Kasumi-1 (cell line): ENCODE results near the gene EXPH5.

ENCODE experiments used
- DNase-seq, 2 experiments: peaks; one replicate each; lab custom pipeline; 2025; lab: John Stamatoyannopoulos, UW

EXPH5 gene

GRCh38 chr11:108559904-108560303 is 33.7 kb downstream of the EXPH5 start:
- DNase-seq = no peak

GRCh38 chr11:108559340-108559739 is 34.2 kb downstream of the EXPH5 start:
- no peak for DNase-seq

DNA sequence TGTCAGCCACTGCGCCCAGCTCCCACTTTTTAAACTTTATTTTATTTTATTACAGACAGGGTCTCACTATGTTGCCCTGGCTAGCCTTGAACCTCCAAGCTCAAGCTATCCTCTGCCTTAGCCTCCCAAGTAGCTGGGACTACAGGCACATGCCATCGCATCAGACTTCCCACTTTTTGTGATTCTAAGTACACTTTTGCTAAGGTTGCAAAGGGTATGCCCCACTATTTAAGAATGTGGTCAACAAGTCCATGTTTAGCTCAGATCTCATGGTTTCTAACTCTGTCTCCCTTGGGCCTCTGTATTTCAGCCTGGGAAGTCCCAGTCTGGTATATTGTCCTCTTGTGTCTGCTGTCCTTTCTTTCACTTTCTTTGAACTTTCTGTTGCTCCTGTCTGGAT is 35.3 kb downstream of the EXPH5 start:
- DNase-seq = no peak

- no peak for DNase-seq
Measured at GRCh38 chr11:108556019-108556418, 37.5 kb downstream of the EXPH5 start.

GRCh38 chr11:108551651-108552462 is 41.7 kb downstream of the EXPH5 start:
- no peak for DNase-seq

- DNase-seq = no peak
Measured at GRCh38 chr11:108549319-108549885, 44.2 kb downstream of the EXPH5 start.

- no peak for DNase-seq
Measured at GRCh38 chr11:108545909-108546501, 47.6 kb downstream of the EXPH5 start.

DNA sequence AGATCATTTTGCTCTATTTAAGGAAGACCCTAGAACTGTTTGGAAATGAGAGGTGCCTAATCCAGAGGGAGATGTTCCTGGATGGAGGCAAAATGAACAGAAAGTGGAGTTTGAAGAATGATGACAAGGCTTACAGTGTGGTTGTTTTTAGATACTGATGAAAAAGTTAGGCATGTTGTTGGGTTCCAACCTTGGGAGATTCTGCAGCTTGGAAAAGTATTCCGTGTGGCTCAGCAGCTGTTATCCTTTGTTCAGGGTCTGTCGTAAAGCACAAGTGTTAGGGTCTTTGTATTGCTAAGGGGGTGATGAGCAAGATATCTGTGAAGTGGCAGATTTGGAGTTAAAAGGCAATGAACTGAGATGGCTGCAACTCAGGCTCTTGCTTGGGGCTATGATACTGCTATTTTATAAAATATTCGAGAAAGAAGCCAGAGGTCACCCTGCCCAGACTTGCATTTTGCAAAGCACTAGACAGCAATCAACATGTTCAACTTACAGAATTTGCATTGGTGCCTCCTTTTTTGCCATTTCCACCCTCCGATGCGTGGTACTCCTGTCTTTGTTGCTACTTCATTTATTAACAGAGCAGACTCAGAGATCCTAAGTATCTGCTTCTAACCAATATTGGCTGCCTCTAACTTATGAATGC is 50.1 kb downstream of the EXPH5 start:
- no peak for DNase-seq

GRCh38 chr11:108541531-108541930 is 52.0 kb downstream of the EXPH5 start:
- no peak for DNase-seq

GRCh38 chr11:108538502-108538901 is 55.1 kb downstream of the EXPH5 start:
- DNase-seq = no peak

DNA sequence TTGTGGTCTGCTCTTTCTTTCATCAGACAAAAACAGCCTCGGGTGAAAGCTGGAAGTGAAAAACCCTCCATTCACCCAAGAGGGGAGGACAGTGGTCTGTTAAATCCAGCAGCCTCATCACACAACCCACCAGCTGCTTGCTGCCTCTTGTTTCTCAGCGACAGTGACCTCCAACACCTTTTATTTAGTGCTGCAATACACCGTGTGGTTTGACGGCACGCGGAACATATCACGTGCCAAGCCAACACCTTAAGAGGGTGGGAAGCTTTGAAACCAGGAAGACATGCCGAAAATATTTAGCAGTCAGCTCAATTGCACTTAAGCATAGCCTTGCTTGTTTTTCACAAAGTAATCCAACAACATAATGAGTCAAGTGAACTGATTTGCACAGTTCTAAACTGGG is 55.5 kb downstream of the EXPH5 start:
- DNase-seq = no peak

DNA sequence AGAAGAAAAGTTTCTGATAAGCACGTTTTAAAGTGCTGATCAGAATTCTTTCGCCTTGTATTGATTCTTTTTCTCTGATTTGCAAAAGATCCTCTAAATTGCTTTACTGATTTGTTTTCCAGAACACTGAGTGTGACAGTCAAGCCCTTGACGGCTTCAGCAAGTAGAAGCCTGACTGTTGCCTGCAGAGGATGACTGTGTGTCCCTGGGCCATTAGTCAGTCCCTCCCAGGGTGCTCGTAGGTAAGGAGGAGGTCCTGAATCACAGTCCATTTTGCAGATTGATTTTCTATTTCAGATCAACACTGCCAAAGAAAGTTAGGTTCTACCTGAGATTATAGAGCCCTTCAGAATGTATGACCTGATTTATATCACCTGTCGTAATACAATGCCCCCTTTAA is 56.8 kb downstream of the EXPH5 start:
- no peak for DNase-seq

DNA sequence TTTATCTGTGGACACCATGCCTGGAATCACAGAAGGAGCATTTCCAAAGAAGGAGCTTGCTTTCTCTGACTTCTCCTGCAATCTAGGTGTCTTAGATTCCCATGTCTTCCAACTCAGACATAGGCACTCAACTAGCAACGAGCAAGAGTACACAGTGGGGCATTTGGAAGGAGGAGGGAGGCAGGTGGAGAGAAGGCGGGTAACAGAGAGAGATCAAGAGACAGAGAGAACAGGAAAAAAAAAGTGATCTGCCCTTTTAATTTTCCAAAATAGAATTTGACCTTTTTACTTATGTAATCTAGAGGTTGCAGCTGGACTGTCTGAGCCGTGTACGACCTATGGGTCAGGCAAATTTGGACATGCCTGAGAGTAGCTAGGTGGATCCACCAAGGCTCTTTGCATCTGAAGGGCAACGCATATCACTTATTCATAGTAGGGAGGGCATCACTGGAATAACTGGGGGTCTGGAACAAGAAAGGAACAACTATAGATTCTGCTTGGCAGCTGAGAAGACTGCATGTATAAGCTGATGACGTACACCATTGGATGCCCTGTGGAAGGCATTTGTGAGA is 58.1 kb downstream of the EXPH5 start:
- no peak for DNase-seq

- no peak for DNase-seq
Measured at GRCh38 chr11:108534274-108534882, 59.2 kb downstream of the EXPH5 start.

- no peak for DNase-seq
Measured at GRCh38 chr11:108530426-108530825, 63.1 kb downstream of the EXPH5 start.

- DNase-seq = no peak
Measured at GRCh38 chr11:108527382-108527781, 66.2 kb downstream of the EXPH5 start.

GRCh38 chr11:108525161-108525560 is 68.4 kb downstream of the EXPH5 start:
- no peak for DNase-seq

- no peak for DNase-seq
Measured at GRCh38 chr11:108524422-108524821, 69.1 kb downstream of the EXPH5 start.

DNA sequence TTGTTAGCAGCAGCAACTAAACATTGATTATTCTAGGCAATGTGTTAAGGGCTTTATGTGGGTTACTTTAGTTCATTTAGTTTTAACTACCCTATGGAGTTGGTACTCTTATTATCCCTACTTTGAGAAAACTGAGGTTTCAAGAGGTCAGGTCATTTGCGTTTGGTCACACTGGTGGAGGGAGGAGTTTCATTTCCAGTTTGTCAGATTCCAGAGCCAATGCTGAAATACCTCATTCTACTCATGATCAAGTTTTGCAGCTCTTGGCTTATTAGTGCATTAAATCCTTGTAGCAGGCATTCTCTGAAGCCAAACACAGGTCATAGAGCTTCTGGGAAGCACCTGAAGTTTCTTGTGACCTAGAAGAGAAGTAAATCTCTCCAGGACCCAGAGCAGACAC is 71.2 kb downstream of the EXPH5 start:
- no peak for DNase-seq

- no peak for DNase-seq
Measured at GRCh38 chr11:108518581-108518980, 75.0 kb downstream of the EXPH5 start.

GRCh38 chr11:108516125-108516524 is 77.4 kb downstream of the EXPH5 start:
- no peak for DNase-seq

GRCh38 chr11:108512708-108513107 is 80.9 kb downstream of the EXPH5 start:
- no peak for DNase-seq
